Measurements from ENCODE around the gene ADK.

ADK gene

DNA sequence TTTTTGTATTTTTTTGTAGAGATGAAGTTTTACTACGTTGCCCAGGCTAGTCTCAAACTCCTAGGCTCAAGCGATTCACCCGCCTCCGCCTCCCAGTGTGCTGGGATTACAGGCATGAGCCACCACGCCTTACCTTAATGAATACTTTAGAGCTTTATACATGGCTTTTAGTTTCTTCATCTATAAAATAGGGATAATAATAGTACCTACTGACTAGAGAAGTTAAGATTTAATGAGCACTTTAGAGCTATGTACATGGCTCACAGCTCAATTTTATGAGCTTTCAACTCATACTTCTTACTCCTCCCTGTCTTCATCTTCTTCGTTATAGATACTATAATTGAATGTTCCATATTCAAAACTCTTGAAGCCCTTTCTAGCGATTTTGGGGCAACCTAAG lies 445.7 kb downstream of the ADK start:
- no peak overlapping the region for H3K4me3 ChIP-seq (ENCODE audit: low read length)
- TF ChIP-seq, protein P1, sequence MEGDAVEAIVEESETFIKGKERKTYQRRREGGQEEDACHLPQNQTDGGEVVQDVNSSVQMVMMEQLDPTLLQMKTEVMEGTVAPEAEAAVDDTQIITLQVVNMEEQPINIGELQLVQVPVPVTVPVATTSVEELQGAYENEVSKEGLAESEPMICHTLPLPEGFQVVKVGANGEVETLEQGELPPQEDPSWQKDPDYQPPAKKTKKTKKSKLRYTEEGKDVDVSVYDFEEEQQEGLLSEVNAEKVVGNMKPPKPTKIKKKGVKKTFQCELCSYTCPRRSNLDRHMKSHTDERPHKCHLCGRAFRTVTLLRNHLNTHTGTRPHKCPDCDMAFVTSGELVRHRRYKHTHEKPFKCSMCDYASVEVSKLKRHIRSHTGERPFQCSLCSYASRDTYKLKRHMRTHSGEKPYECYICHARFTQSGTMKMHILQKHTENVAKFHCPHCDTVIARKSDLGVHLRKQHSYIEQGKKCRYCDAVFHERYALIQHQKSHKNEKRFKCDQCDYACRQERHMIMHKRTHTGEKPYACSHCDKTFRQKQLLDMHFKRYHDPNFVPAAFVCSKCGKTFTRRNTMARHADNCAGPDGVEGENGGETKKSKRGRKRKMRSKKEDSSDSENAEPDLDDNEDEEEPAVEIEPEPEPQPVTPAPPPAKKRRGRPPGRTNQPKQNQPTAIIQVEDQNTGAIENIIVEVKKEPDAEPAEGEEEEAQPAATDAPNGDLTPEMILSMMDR (conservative IDR thresholded peaks at IDR 0.05; ENCODE audit: low read length), result no peak
- no peak for DNase-seq (ENCODE audit: low read depth)

DNA sequence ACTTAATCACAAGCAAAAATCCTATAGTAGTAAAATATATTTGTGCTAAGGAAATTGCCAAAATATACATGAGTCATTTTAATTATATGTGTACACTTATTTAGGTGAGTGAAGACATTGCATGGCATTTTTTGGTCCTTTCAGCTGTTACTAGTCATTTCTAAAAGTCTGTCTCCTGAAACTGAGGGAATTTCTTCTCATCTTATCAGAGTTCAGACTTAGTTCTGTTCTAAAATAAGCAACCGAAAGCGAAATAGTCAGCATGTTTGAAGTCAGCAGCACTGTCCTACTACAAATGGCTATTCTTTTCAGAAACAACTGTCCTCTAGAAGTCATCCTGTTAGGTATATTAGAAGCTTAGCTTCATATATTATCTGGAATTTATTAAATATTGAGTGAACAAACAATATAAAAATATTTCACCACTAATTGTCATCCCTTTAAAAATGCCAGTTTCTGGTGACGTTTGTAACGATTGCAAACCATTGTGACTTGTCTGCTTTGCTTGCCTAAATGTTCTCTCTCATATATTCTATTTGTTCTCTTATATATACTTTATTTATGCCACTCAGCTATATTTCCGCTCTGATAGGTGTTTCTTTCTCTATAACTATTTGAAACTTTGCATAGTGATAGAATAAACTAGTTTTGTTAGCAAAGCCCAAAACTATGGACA lies 448.0 kb downstream of the ADK start:
- peak; percentile 20 for DNase-seq (ENCODE audit: low read depth)
- no peak overlapping the region for H3K4me3 ChIP-seq (ENCODE audit: low read length)
- TF ChIP-seq, protein P1 (conservative IDR thresholded peaks at IDR 0.05; ENCODE audit: low read length), result no peak

DNA sequence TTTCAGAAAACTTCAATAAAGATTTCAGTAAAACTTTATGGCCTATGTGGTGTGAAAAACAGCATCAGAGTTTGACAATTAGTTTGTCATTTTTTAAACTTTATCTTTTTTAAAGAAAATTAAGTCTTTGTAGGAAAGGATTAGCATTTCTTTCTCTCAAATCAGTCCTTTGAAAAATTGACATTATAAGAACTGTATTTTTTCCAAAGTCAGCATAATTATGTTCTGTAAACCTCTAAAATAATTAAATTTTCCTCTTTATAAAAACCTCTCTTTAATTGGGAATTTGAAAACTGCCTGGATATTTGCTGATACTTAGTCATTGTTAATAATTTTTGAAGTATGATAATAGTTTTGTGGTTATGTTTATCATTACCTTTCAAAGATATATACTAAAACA lies 448.7 kb downstream of the ADK start:
- no peak overlapping the region for H3K4me3 ChIP-seq (ENCODE audit: low read length)
- DNase-seq (ENCODE audit: low read depth), result no peak
- TF ChIP-seq, protein P1 (conservative IDR thresholded peaks at IDR 0.05; ENCODE audit: low read length), result no peak

DNA sequence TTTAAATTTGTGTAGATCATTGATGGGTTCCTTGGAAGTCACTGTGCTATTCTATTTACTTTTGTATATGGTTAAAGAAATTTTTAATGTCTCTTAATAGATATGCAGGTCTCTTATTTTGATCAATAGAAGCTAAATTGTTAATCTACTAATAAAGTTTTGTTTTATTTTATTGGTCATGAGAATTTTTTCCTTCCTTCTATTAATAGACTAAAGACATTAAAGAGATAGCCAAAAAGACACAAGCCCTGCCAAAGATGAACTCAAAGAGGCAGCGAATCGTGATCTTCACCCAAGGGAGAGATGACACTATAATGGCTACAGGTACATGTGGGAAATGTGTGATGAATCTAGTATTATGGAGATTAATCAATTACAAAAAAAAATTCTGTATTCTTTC lies 449.1 kb downstream of the ADK start:
- TF ChIP-seq, protein P1 (conservative IDR thresholded peaks at IDR 0.05; ENCODE audit: low read length), result no peak
- H3K4me3 ChIP-seq (ENCODE audit: low read length), result no peak overlapping the region
- DNase-seq (ENCODE audit: low read depth), result no peak

DNA sequence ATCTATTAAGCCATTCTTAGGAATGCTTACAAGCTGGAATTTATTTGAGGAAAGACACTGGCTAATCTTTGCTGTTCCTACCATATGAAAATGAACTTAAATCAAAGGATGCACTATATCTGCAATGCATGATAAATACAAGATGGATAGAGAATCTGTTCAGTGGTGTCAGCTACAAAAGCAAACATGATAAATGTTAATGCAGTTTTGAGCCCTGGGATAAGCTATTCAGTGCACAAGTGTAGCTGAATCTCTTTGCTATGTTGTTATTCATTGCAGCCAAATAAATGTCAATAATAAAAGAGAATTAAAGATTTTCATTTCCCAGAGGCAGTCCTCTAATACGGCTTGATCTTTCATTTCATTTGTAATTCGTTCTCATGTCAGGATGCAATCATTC lies 451.6 kb downstream of the ADK start:
- TF ChIP-seq, protein P1 (conservative IDR thresholded peaks at IDR 0.05; ENCODE audit: low read length), result no peak
- no peak overlapping the region for H3K4me3 ChIP-seq (ENCODE audit: low read length)
- DNase-seq (ENCODE audit: low read depth), result no peak

DNA sequence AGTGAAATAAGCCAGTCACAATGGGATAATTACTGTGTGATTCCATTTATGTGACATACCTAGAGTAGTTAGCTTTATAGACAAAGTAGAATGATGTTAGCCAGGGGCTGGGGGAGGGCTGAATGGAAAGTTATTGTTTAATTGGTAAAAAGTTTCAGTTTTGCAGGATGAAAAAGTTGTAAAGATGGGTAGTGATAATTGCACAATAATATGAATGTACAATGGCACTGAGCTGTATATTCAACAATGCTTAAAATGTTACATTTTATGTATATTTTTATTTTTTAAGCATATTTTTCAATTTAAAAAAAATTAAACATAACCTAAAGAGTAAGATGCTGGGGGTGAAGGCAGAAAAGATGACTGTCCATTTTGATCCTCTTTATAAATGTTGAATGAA lies 459.3 kb downstream of the ADK start:
- TF ChIP-seq, protein P1 (conservative IDR thresholded peaks at IDR 0.05; ENCODE audit: low read length), result no peak
- H3K4me3 ChIP-seq (ENCODE audit: low read length), result no peak overlapping the region
- no peak for DNase-seq (ENCODE audit: low read depth)

DNA sequence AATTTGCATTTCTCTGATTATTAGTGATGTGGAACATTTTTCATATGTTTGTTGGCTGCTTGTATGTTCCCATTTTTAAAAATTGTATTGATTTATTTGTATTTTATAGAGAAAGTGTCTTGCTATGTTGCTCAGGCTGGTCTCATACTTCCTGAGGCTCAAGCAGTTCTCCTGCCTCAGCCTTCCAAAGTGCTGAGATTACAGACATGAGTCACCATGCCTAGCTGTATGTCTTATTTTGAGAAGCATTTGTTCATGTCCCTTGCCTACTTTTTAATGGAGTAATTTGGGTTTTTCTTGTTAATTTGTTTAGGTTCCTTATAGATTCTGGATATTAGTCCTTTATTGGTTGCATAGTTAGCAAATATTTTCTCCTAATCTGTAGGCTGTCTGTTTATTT lies 461.2 kb downstream of the ADK start:
- H3K4me3 ChIP-seq (ENCODE audit: low read length), result no peak overlapping the region
- TF ChIP-seq, protein P1 (conservative IDR thresholded peaks at IDR 0.05; ENCODE audit: low read length), result no peak
- peak; percentile 22 for DNase-seq (ENCODE audit: low read depth)

Data from AG10803 (cell line).